H1 (cell line): Measurements from ENCODE around the gene CADM2. TPM values are rescaled to one million over a fixed set of nuclear protein-coding genes. Genes with fewer than 3 reads are reported as not detected.

Experiments used
- ATF2 ChIP-seq: IDR thresholded peaks from 2 replicates; pipeline ENCODE4 v1.6.1; 2012; ENCODE audit warnings: low read length, inconsistent platforms
- HDAC2 ChIP-seq, 2 experiments: fragments of 300-600 bp in 1 of 2; sonication (generic) in 1 of 2; IDR thresholded peaks; 2 replicates each; pipeline ENCODE4 v1.6.1; 2011 to 2012; ENCODE audit warnings: low read depth in 2 of 2, low read length in 2 of 2, mild to moderate bottlenecking in 2 of 2, moderate library complexity in 2 of 2, borderline replicate concordance in 1 of 2, inconsistent platforms in 1 of 2
- RXRA ChIP-seq: IDR thresholded peaks from 2 replicates; pipeline ENCODE4 v1.6.1; 2011; ENCODE audit warnings: low read depth, mild to moderate bottlenecking, low read length, moderate library complexity; ENCODE audit not compliant: insufficient read depth
- polyA plus RNA-seq, 7 experiments: library from polyadenylated mRNA; depleted of rRNA in 3 of 7; stranded (reverse) in 5 of 7; unstranded in 2 of 7; fragments of >200 nt in 5 of 7; fragments of 200-250 nt in 2 of 7; gene quantifications; 1 replicate in 5 of 7; 2 replicates in 1 of 7; 4 replicates in 1 of 7; pipeline versions ENCODE4 v1.2.1 to v1.2.3, GENCODE V29; 2011 to 2013; ENCODE audit warnings: missing spikeins in 2 of 7, mixed read lengths in 2 of 7
- total RNA-seq: library from RNA; stranded (reverse); fragmentation: NEBNext Ultra II Directional; extraction: Animal tissue kit (Norgen Biotek cat#: 25700); gene quantifications from 2 replicates; pipeline ENCODE4 v1.2.1, GENCODE V29; 2021

Gene CADM2
- total and polyA plus RNA-seq, 2 of the 8 experiments (the other 6 are each of a cell fraction or from before 2014, with no cell fraction given) = 14.9 to 20.9 TPM

- TF ChIP-seq ATF2 (no peak), HDAC2 (IDR thresholded peaks at IDR 0.05; ENCODE audit: borderline replicate concordance in 1 of 2, low read depth in 2 of 2, low read length in 2 of 2) (no peak), RXRA (no peak)
- TF ChIP-seq, all 59 proteins: peak for 0
Observed at GRCh38 chr3:85384372-85384771, 425.6 kb downstream of the CADM2 start (continued).
